Muscle of leg (tissue), 11 donors: ENCODE data around the gene TP53TG5. TPM values are rescaled to one million over a fixed set of nuclear protein-coding genes. Genes with fewer than 3 reads are reported as not detected.

Experiments used
- DNase-seq: peaks from one replicate; pipeline ENCODE4 v3.0.0; 2013
- H3K27ac ChIP-seq: one replicate; pipeline ENCODE4 v1.5.1; 2013; ENCODE audit warnings: mild to moderate bottlenecking, low read length, control low read depth
- H3K27me3 ChIP-seq: one replicate; pipeline ENCODE4 v1.6.1; 2013; ENCODE audit warnings: low read length; ENCODE audit not compliant: control insufficient read depth, insufficient read depth
- H3K36me3 ChIP-seq: one replicate; pipeline ENCODE4 v1.6.1; 2013; ENCODE audit warnings: low read length; ENCODE audit not compliant: control insufficient read depth, insufficient read depth
- H3K4me1 ChIP-seq: one replicate; pipeline ENCODE4 v1.6.1; 2013; ENCODE audit warnings: low read length; ENCODE audit not compliant: control insufficient read depth, insufficient read depth
- H3K4me3 ChIP-seq: one replicate; pipeline ENCODE4 v1.5.1; 2013; ENCODE audit warnings: low read length, control low read depth
- H3K9me3 ChIP-seq: replicated peaks from 2 replicates; pipeline ENCODE4 v1.6.1; 2013; ENCODE audit warnings: low read depth, low read length; ENCODE audit not compliant: control insufficient read depth
- WGBS: methylation state at CpG from one replicate; pipeline ENCODE4 v1.1.5; 2013; ENCODE audit warnings: missing lambda C conversion rate; ENCODE audit not compliant: insufficient coverage; 5-methylcytosine and 5-hydroxymethylcytosine counted together
- polyA plus RNA-seq, 8 donors: library from polyadenylated mRNA; unstranded; fragments of 120-200 nt; gene quantifications; one replicate each; pipeline versions ENCODE4 v1.2.1 to v1.2.3, GENCODE V29; 2013; ENCODE audit warnings: inconsistent platforms in 1 of 8, low replicate concordance in 1 of 8; ENCODE audit not compliant: insufficient read length in 8 of 8, insufficient read depth in 1 of 8
- total RNA-seq: library from RNA; stranded (reverse); fragments of 120-200 nt; gene quantifications from one replicate; pipeline ENCODE4 v1.2.4, GENCODE V29; 2013

The TP53TG5 gene
- total and polyA plus RNA-seq, 9 donors: 0.19 to 1.3 (median 0.72) TPM; not detected in 1

GRCh38 chr20:45366631-45367030, 11.5 kb downstream of the TP53TG5 start:
- H3K36me3 ChIP-seq: peaks cover 32% of the 10 kb centered on the region
- H3K4me1 ChIP-seq: peaks cover 10% of the 10 kb centered on the region
- no peaks in the 10 kb centered on the region for H3K27me3 ChIP-seq
- DNase-seq: no peak
- no peak overlapping the region for H3K4me3 ChIP-seq
- WGBS: 86% methylated on average over 11 of the region's 11 CpGs
- no peak overlapping the region for H3K27ac ChIP-seq
- no peaks in the 10 kb centered on the region for H3K9me3 ChIP-seq

DNA sequence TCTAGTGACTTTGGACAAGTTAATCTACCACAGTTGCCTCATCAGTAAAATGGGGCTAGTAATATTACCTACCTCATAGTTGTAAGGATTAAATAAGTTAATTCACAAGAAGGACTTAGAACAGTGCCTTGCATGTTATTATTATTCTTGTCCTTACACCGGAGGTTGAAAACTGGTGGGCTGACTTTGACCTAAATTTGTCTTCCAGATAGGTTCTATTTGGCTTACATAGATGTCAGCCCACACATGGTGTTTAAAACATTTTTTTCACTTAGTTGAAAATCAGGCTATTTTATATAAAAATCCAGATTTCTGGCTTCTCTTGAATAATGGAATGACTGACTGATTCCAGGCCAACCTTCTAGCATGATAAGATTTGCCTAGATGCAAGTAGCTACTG, 11.9 kb downstream of the TP53TG5 start:
- peaks cover 10% of the 10 kb centered on the region for H3K4me1 ChIP-seq
- 100% methylated on average over 1 of the region's 1 CpG for WGBS

DNA sequence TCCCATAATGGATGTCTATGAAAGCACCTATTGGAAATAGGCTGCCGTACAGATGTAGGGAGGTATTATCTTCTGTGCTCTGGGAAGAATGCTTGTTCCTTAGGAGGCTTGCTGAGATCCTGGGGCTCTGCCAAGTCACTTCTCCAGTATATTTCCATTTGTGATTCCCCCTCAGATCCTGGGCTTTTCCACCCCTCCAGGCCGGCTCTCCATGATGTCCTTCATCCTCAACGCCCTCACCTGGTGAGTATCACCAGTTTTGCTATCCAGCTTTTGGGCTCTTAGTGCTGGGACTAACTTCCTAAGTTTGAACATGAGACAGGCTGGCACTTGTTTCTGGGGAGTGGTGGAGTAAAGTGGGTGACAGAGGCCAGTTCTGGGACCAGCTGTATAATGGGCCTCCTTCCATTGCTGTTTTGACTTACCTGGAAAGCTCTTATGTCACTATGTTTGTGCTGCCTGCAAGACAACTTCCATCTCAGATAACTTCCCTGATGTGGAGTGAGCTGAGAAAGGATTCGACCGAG, 12.6 kb downstream of the TP53TG5 start:
- 82% methylated on average over 2 of the region's 5 CpGs for WGBS
- peaks cover 32% of the 10 kb centered on the region for H3K36me3 ChIP-seq
- H3K9me3 ChIP-seq: no peaks in the 10 kb centered on the region
- no peak overlapping the region for H3K27ac ChIP-seq
- no peak overlapping the region for H3K4me3 ChIP-seq
- no peaks in the 10 kb centered on the region for H3K27me3 ChIP-seq
- DNase-seq: no peak
- peaks cover 10% of the 10 kb centered on the region for H3K4me1 ChIP-seq

More for the DNA sequence above, 11.9 kb downstream of the TP53TG5 start:
- Histone ChIP-seq H3K9me3 (no peaks in the 10 kb centered on the region), H3K4me3 (no peak overlapping the region), H3K36me3 (peaks cover 32% of the 10 kb centered on the region), H3K27ac (no peak overlapping the region), H3K27me3 (no peaks in the 10 kb centered on the region)
- DNase-seq: no peak

GRCh38 chr20:45363611-45364492, 14.3 kb downstream of the TP53TG5 start:
- DNase-seq: no peak
- 16% methylated on average over 19 of the region's 23 CpGs for WGBS
- Histone ChIP-seq H3K27me3 (no peaks in the 10 kb centered on the region), H3K9me3 (no peaks in the 10 kb centered on the region), H3K36me3 (peaks cover 32% of the 10 kb centered on the region), H3K4me3 (peak overlapping the region; percentile 73), H3K27ac (peak overlapping the region; percentile 95), H3K4me1 (peaks cover 19% of the 10 kb centered on the region)

DNA sequence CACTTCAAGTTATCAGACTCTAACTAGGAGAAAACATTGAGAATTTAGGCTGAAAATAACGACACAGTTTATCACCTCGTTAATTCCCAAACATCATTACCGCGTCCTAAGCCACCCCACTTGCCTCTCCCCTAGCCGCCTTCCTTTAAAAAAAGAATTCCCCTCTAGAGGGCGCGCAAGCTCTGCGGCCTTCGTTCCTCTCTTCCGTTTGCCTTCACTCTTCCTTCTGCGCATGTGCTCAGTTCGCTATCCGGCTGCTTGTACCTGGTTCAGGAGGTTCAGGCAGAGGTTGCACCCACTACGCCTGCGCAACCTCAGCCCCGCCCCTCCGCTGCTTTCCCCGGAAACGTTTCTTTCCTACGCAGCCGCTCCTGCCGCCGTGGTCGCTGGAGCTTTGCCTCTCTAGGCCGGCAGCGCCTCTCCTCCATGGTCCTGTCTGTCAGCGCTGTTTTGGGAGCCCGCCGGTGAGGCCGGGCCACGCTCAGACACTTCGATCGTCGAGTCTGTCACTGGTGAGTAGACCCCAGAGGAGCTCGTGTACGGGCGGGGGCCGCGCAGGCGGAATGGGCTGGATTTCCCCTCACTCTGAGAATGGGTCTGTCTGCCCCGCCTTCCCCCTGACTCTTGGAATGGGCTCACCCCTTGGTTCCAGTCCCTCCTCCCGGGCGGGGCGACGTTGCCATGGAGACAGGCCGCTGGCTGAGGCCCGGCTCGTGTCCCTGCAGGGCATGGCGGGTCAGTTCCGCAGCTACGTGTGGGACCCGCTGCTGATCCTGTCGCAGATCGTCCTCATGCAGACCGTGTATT, 15.1 kb downstream of the TP53TG5 start, which contains the start of gene SYS1:
Gene SYS1, plus strand, starts transcription at position 353 of the 807 bp plus-strand sequence. Its CDS starts 376 bp downstream, at position 729.
- H3K9me3 ChIP-seq: no peaks in the 10 kb centered on the region
- peak; percentile 99 for DNase-seq
- H3K27ac ChIP-seq: peak within 1 kb of the TSS; percentile 95
- no peaks in the 10 kb centered on the region for H3K27me3 ChIP-seq
- 0% methylated on average over 55 of the region's 55 CpGs for WGBS
- H3K4me3 ChIP-seq: peak within 1 kb of the TSS; percentile 73
- peaks cover 24% of the 10 kb centered on the region for H3K36me3 ChIP-seq
- H3K4me1 ChIP-seq: peaks cover 27% of the 10 kb centered on the region

DNA sequence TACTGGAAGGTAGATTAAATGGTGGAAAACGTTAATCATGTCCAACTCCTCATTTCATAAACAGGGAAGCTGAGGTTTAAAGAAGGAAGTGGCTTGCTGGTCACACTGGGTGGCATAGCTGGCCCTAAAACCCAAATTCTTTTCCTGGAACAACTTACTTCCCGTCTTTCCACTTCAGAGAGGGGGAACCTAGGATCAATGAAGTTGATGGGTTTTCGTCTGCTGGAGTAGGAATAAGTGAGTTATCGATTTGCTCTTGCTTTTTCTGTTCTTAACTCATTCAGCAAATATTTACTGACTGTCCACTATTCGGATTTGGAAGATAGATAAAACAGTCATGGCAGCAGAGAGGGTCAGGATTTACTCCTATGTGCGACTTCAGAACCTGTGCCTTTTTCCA, 16.3 kb downstream of the TP53TG5 start:
- H3K27ac ChIP-seq: no peak overlapping the region
- peaks cover 29% of the 10 kb centered on the region for H3K4me1 ChIP-seq
- H3K9me3 ChIP-seq: no peaks in the 10 kb centered on the region
- DNase-seq: no peak
- H3K27me3 ChIP-seq: no peaks in the 10 kb centered on the region
- no peak overlapping the region for H3K4me3 ChIP-seq
- WGBS: no CpG with 5 or more reads among the region's 6 CpGs
- peaks cover 12% of the 10 kb centered on the region for H3K36me3 ChIP-seq

DNA sequence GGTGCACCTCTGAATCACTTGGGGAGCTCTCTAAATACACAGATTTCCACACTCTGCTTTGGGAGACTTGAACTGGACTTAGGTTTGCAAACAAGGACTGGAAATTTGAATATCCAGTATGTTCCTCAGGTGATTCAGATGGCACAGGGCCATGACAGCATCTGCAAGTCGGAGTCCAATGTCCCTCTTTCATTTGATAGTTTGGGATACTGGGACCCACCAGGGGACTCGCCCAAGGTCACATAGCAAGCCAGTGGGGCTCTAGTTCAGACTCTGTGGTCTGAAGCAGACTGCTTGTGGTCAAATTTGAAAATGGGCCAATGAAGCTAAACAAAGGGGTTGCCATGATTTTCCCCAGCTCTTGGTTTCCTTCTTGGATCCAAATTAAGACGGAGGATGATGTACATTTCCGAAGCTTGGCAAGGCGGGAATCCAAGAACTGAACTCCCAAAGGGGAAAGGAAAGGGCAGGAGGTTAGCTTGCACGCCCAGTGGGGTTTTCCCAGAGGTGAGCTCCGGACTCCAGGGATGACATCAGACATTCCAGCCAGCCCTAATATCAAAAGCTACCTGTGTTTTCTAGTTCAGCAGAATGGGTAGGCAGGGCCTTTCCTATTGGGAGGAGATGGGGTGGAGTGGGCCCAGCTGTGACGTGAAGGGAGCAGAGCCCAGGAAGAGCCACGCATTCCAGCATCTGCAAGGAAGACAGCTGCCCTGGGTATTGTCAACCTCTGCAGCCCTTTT, 18.5 kb downstream of the TP53TG5 start:
- Histone ChIP-seq H3K9me3 (no peaks in the 10 kb centered on the region), H3K36me3 (no peaks in the 10 kb centered on the region), H3K4me3 (no peak overlapping the region), H3K27me3 (no peaks in the 10 kb centered on the region), H3K4me1 (peaks cover 29% of the 10 kb centered on the region), H3K27ac (no peak overlapping the region)
- DNase-seq: no peak
- 63% methylated on average over 4 of the region's 9 CpGs for WGBS

- WGBS: 50% methylated on average over 2 of the region's 7 CpGs
- H3K4me1 ChIP-seq: peaks cover 27% of the 10 kb centered on the region
- no peak for DNase-seq
These were observed 19.1 kb downstream of the TP53TG5 start for GRCh38 chr20:45359069-45359405.

GRCh38 chr20:45358282-45359068, 19.6 kb downstream of the TP53TG5 start:
- Histone ChIP-seq H3K4me3 (no peak overlapping the region), H3K4me1 (peaks cover 23% of the 10 kb centered on the region), H3K36me3 (no peaks in the 10 kb centered on the region), H3K27ac (peak overlapping the region; percentile 72), H3K27me3 (no peaks in the 10 kb centered on the region), H3K9me3 (no peaks in the 10 kb centered on the region)
- WGBS: 0% methylated on average over 5 of the region's 10 CpGs
- DNase-seq: peak; percentile 72

More at GRCh38 chr20:45359069-45359405, 19.1 kb downstream of the TP53TG5 start:
- no peaks in the 10 kb centered on the region for H3K9me3 ChIP-seq
- no peak overlapping the region for H3K27ac ChIP-seq
- no peaks in the 10 kb centered on the region for H3K27me3 ChIP-seq
- H3K36me3 ChIP-seq: no peaks in the 10 kb centered on the region
- H3K4me3 ChIP-seq: no peak overlapping the region
